Upper lobe of left lung (tissue), 4 donors: ENCODE data around the gene PDK2.

Source experiments
- POLR2AphosphoS5 ChIP-seq, 2 donors: sonication (generic); formaldehyde crosslinking; IDR thresholded peaks; one replicate each; pipeline ENCODE4 v1.5.1; 2017; ENCODE audit warnings: antibody characterized with exemption in 2 of 2
- TF ChIP-seq, protein P1 (sequence below), 6 experiments: fragments of 450-650 bp in 4 of 6; fragments of 200-600 bp in 2 of 6; sonication (generic) in 2 of 6; IDR thresholded peaks; one replicate each; pipeline ENCODE4 v1.5.1; 2016 to 2019; ENCODE audit warnings: antibody characterized with exemption in 6 of 6

DNA sequence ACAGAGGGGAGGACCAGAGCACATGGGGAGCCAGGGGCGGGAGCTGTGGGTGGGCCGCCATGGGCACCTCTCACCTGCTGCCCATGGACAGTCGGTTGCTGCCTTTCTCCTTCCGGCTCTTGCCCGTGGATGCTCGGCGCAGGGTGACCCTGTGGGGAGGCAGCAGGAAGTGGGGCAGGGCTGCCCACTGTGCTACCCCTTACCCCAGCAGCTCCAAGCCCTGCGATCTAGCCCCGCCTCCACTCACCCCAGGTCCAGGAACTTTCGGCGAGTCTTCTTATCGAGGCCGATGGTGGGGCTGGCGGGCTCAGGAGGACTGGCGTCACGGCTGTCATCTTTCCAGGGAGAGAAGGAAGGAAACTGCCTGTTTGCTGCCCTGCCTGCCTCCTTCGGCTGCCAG is 20.6 kb downstream of the PDK2 start:
- TF ChIP-seq POLR2AphosphoS5 (IDR thresholded peaks at IDR 0.05), result no peak
- TF ChIP-seq, protein P1, sequence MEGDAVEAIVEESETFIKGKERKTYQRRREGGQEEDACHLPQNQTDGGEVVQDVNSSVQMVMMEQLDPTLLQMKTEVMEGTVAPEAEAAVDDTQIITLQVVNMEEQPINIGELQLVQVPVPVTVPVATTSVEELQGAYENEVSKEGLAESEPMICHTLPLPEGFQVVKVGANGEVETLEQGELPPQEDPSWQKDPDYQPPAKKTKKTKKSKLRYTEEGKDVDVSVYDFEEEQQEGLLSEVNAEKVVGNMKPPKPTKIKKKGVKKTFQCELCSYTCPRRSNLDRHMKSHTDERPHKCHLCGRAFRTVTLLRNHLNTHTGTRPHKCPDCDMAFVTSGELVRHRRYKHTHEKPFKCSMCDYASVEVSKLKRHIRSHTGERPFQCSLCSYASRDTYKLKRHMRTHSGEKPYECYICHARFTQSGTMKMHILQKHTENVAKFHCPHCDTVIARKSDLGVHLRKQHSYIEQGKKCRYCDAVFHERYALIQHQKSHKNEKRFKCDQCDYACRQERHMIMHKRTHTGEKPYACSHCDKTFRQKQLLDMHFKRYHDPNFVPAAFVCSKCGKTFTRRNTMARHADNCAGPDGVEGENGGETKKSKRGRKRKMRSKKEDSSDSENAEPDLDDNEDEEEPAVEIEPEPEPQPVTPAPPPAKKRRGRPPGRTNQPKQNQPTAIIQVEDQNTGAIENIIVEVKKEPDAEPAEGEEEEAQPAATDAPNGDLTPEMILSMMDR (IDR thresholded peaks at IDR 0.05), result no peak
